Measurements from ENCODE around the gene CDK10.

GRCh38 chr16:89744813-89745212, 58.3 kb downstream of the CDK10 start:
- TF ChIP-seq FOXA1 (IDR thresholded peaks at IDR 0.05) (no peak), NFRKB (IDR thresholded peaks at IDR 0.05) (no peak), ELF4 (IDR thresholded peaks at IDR 0.05) (no peak), FOXK2 (IDR thresholded peaks at IDR 0.05) (no peak), CTBP1 (IDR thresholded peaks at IDR 0.05; ENCODE audit: borderline replicate concordance) (no peak), BHLHE40 (IDR thresholded peaks at IDR 0.05; ENCODE audit: borderline replicate concordance) (no peak), TARDBP (IDR thresholded peaks at IDR 0.05) (no peak)

Data from HEK293T (cell line).